Measurements from ENCODE around the gene NUDT16L1.
"Not testable (repeated sequence)": the region's sequence is repeated elsewhere in the genome, so short reads cannot be mapped to it uniquely, and the experiment has no call there.

The NUDT16L1 gene

DNA sequence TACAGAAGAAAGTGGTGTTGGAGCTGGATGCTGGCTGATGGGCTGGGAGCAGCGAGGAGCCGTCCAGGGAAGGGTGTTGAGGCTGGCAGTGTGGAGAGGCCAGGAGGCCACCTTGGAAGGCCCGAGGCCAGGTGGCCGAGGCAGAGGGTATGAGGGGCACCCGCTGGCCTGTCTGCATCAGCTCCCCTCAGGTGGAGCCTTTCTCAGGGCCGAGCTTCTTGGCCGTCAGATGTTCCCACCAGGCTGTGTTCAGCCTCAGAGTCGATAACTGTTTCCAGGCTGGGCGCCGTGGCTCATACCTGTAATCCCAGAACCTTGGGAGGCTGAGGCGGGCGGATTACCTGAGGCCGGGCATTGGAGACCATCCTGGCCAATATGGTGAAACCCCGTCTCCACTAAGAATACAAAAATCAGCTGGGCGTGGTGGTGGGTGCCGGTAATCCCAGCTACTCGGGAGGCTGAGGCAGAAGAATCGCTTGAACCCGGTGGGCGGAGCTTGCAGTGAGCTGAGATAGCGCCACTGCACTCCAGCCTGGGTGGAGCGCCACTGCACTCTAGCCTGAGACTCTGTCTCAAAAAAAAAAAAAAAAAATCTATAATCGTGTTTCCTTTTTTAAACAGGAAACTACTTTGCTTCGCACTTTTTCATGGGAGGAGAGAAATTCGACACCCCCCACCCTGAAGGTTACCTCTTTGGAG is 43.5 kb upstream of the NUDT16L1 start:
- Histone ChIP-seq H2BK5ac (ENCODE audit: low read length) (no peak overlapping the region), H2BK15ac (ENCODE audit: low read length) (no peak overlapping the region), H4K8ac (ENCODE audit: low read depth, low read length) (no peak overlapping the region), H3K18ac (ENCODE audit: low read length) (no peak overlapping the region), H3K4me2 (ENCODE audit: insufficient read depth, low read length, poor library complexity, severe bottlenecking) (no peak overlapping the region), H4K91ac (ENCODE audit: low read depth, low read length, poor library complexity) (no peak overlapping the region), H3K23ac (ENCODE audit: low read depth, low read length, poor library complexity) (no peak overlapping the region), H3K27me3 (ENCODE audit: control insufficient read depth in 3 of 3, insufficient read depth in 3 of 3, low read depth in 1 of 3, low read length in 3 of 3) (no peaks in the 10 kb centered on the region), H2BK120ac (ENCODE audit: low read depth, low read length) (no peak overlapping the region), H3K4me3 (ENCODE audit: low read length in 2 of 2) (no peak overlapping the region), H3K36me3 (replicated peaks in 1 of 2; ENCODE audit: control insufficient read depth in 2 of 2, insufficient read depth in 2 of 2, low read length in 2 of 2) (peaks cover 17 to 69% of the 10 kb centered on the region in 2 donors), H3K14ac (ENCODE audit: low read length) (no peak overlapping the region), H2AK5ac (ENCODE audit: low read depth, low read length) (no peak overlapping the region), H3K9me3 (replicated peaks in 1 of 2; ENCODE audit: control insufficient read depth in 2 of 2, insufficient read depth in 1 of 2, low read depth in 1 of 2, low read length in 2 of 2) (peaks cover 5 to 14% of the 10 kb centered on the region in 2 donors), H2BK12ac (ENCODE audit: low read length) (no peak overlapping the region), H3K9ac (ENCODE audit: low read depth, low read length, poor library complexity) (no peak overlapping the region), H3K4me1 (ENCODE audit: control insufficient read depth in 2 of 2, insufficient read depth in 1 of 2, low read depth in 1 of 2, low read length in 2 of 2) (no peaks in the 10 kb centered on the region), H3K27ac (replicated peaks; ENCODE audit: low read length) (no peak overlapping the region), H3K79me1 (ENCODE audit: low read depth, low read length) (peaks cover 20% of the 10 kb centered on the region), H3K4ac (ENCODE audit: low read length) (no peak overlapping the region), H2AFZ (ENCODE audit: low read length) (no peak overlapping the region)
- no CpG with 5 or more reads among the region's 25 CpGs for WGBS, 2 donors (ENCODE audit: extremely low coverage in 2 of 2, insufficient read length in 2 of 2, insufficient replicate concordance in 1 of 2)
- no peak for DNase-seq (ENCODE audit: low spot score)

DNA sequence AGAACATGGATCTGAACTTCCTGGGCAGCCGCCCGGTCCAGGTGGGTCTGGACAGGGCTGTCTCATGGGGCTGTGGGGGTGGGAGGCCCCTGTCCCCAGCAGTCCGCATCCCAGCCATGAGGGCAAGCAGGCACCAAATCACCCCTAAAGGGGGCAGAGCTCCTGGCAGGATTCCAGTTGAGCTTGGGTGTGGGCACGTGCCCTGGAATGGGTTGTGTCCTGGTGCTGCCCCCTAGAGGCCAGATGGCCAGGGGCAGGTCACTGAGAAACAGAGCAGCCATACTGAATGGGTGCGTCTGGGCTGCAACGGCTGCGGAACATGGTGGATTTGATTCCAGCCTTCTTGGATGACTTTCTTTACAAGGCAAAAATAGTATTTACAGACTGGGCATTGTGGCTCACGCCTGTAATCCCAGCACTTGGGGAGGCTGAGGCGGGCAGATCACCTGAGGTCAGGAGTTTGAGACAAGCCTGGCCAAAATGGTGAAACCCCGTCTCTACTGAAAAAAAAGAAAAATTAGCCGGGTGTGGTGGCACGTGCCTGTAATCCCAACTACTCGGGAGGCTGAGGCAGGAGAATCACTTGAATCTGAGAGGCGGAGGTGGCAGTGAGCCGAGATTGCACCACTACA is 42.8 kb upstream of the NUDT16L1 start:
- H3K4ac ChIP-seq (ENCODE audit: low read length); H2BK5ac ChIP-seq (ENCODE audit: low read length); H4K8ac ChIP-seq (ENCODE audit: low read depth, low read length); H2BK120ac ChIP-seq (ENCODE audit: low read depth, low read length); H3K27me3 ChIP-seq (ENCODE audit: control insufficient read depth in 3 of 3, insufficient read depth in 3 of 3, low read depth in 1 of 3, low read length in 3 of 3); H2BK15ac ChIP-seq (ENCODE audit: low read length); H2AFZ ChIP-seq (ENCODE audit: low read length); H2AK5ac ChIP-seq (ENCODE audit: low read depth, low read length); H3K9ac ChIP-seq (ENCODE audit: low read depth, low read length, poor library complexity); H3K14ac ChIP-seq (ENCODE audit: low read length); H3K27ac ChIP-seq (replicated peaks; ENCODE audit: low read length); H3K23ac ChIP-seq (ENCODE audit: low read depth, low read length, poor library complexity); H3K4me2 ChIP-seq (ENCODE audit: insufficient read depth, low read length, poor library complexity, severe bottlenecking); H2BK12ac ChIP-seq (ENCODE audit: low read length); H3K4me1 ChIP-seq (ENCODE audit: control insufficient read depth in 2 of 2, insufficient read depth in 1 of 2, low read depth in 1 of 2, low read length in 2 of 2); DNase-seq (ENCODE audit: low spot score); H4K91ac ChIP-seq (ENCODE audit: low read depth, low read length, poor library complexity): not testable (repeated sequence)
- Histone ChIP-seq H3K79me1 (ENCODE audit: low read depth, low read length) (peaks cover 22% of the 10 kb centered on the region), H3K4me3 (ENCODE audit: low read length in 2 of 2) (peak overlapping the region in 1 of 2 donors; percentile 44), H3K36me3 (replicated peaks in 1 of 2; ENCODE audit: control insufficient read depth in 2 of 2, insufficient read depth in 2 of 2, low read length in 2 of 2) (peaks cover 18 to 72% of the 10 kb centered on the region in 2 donors), H3K18ac (ENCODE audit: low read length) (peak overlapping the region; percentile 57), H3K9me3 (replicated peaks in 1 of 2; ENCODE audit: control insufficient read depth in 2 of 2, insufficient read depth in 1 of 2, low read depth in 1 of 2, low read length in 2 of 2) (peaks cover 5 to 14% of the 10 kb centered on the region in 2 donors)
- WGBS, 2 donors (ENCODE audit: extremely low coverage in 2 of 2, insufficient read length in 2 of 2, insufficient replicate concordance in 1 of 2) = no CpG with 5 or more reads among the region's 15 CpGs

DNA sequence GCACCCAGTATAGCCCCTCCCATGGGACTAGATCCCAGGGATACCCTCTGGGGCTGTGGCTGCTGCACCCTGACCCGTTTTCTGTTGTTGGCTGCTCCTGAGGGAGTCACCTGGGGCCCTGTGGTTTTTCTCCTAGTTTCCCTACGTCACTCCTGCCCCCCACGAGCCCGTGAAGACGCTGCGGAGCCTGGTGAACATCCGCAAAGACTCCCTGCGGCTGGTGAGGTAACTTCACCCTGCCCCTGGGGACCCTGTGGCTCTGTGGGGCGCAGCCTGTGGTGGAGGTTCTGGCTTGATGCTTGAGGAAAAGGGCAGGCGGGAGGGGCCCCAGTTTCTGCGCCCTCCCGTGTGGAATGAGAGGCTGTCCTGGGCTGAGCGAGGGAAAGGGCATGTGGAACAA is 41.5 kb upstream of the NUDT16L1 start:
- Histone ChIP-seq H4K8ac (ENCODE audit: low read depth, low read length) (no peak overlapping the region), H2AK5ac (ENCODE audit: low read depth, low read length) (no peak overlapping the region), H3K36me3 (replicated peaks in 1 of 2; ENCODE audit: control insufficient read depth in 2 of 2, insufficient read depth in 2 of 2, low read length in 2 of 2) (peaks cover 20 to 75% of the 10 kb centered on the region in 2 donors), H2BK15ac (ENCODE audit: low read length) (no peak overlapping the region), H2BK12ac (ENCODE audit: low read length) (no peak overlapping the region), H2BK120ac (ENCODE audit: low read depth, low read length) (no peak overlapping the region), H3K18ac (ENCODE audit: low read length) (no peak overlapping the region), H3K4me2 (ENCODE audit: insufficient read depth, low read length, poor library complexity, severe bottlenecking) (no peak overlapping the region), H3K27ac (replicated peaks; ENCODE audit: low read length) (no peak overlapping the region), H3K14ac (ENCODE audit: low read length) (no peak overlapping the region), H3K4ac (ENCODE audit: low read length) (no peak overlapping the region), H3K4me3 (ENCODE audit: low read length in 2 of 2) (no peak overlapping the region), H3K9me3 (replicated peaks in 1 of 2; ENCODE audit: control insufficient read depth in 2 of 2, insufficient read depth in 1 of 2, low read depth in 1 of 2, low read length in 2 of 2) (peaks cover 0 to 12% of the 10 kb centered on the region in 2 donors), H3K23ac (ENCODE audit: low read depth, low read length, poor library complexity) (no peak overlapping the region), H3K9ac (ENCODE audit: low read depth, low read length, poor library complexity) (no peak overlapping the region), H2AFZ (ENCODE audit: low read length) (no peak overlapping the region), H3K79me1 (ENCODE audit: low read depth, low read length) (peaks cover 19% of the 10 kb centered on the region), H3K4me1 (ENCODE audit: control insufficient read depth in 2 of 2, insufficient read depth in 1 of 2, low read depth in 1 of 2, low read length in 2 of 2) (no peaks in the 10 kb centered on the region), H3K27me3 (ENCODE audit: control insufficient read depth in 3 of 3, insufficient read depth in 3 of 3, low read depth in 1 of 3, low read length in 3 of 3) (no peaks in the 10 kb centered on the region), H2BK5ac (ENCODE audit: low read length) (no peak overlapping the region), H4K91ac (ENCODE audit: low read depth, low read length, poor library complexity) (no peak overlapping the region)
- WGBS, 2 donors (ENCODE audit: extremely low coverage in 2 of 2, insufficient read length in 2 of 2, insufficient replicate concordance in 1 of 2) = no CpG with 5 or more reads among the region's 13 CpGs
- no peak for DNase-seq (ENCODE audit: low spot score)

GRCh38 chr16:4652561-4652960 is 40.8 kb upstream of the NUDT16L1 start:
- Histone ChIP-seq H4K8ac (ENCODE audit: low read depth, low read length) (no peak overlapping the region), H3K4me2 (ENCODE audit: insufficient read depth, low read length, poor library complexity, severe bottlenecking) (no peak overlapping the region), H2BK15ac (ENCODE audit: low read length) (no peak overlapping the region), H2BK5ac (ENCODE audit: low read length) (no peak overlapping the region), H2BK12ac (ENCODE audit: low read length) (no peak overlapping the region), H3K4me3 (ENCODE audit: low read length in 2 of 2) (no peak overlapping the region), H2AK5ac (ENCODE audit: low read depth, low read length) (no peak overlapping the region), H3K9ac (ENCODE audit: low read depth, low read length, poor library complexity) (no peak overlapping the region), H3K4me1 (ENCODE audit: control insufficient read depth in 2 of 2, insufficient read depth in 1 of 2, low read depth in 1 of 2, low read length in 2 of 2) (no peaks in the 10 kb centered on the region), H3K4ac (ENCODE audit: low read length) (no peak overlapping the region), H4K91ac (ENCODE audit: low read depth, low read length, poor library complexity) (no peak overlapping the region), H2BK120ac (ENCODE audit: low read depth, low read length) (no peak overlapping the region), H3K23ac (ENCODE audit: low read depth, low read length, poor library complexity) (peak overlapping the region; percentile 43), H3K18ac (ENCODE audit: low read length) (no peak overlapping the region), H3K36me3 (replicated peaks in 1 of 2; ENCODE audit: control insufficient read depth in 2 of 2, insufficient read depth in 2 of 2, low read length in 2 of 2) (peaks cover 23 to 75% of the 10 kb centered on the region in 2 donors), H3K27ac (replicated peaks; ENCODE audit: low read length) (no peak overlapping the region), H3K27me3 (ENCODE audit: control insufficient read depth in 3 of 3, insufficient read depth in 3 of 3, low read depth in 1 of 3, low read length in 3 of 3) (no peaks in the 10 kb centered on the region), H3K9me3 (replicated peaks in 1 of 2; ENCODE audit: control insufficient read depth in 2 of 2, insufficient read depth in 1 of 2, low read depth in 1 of 2, low read length in 2 of 2) (peaks cover 0 to 4% of the 10 kb centered on the region in 2 donors), H3K14ac (ENCODE audit: low read length) (no peak overlapping the region), H2AFZ (ENCODE audit: low read length) (no peak overlapping the region), H3K79me1 (ENCODE audit: low read depth, low read length) (peaks cover 15% of the 10 kb centered on the region)
- no CpG with 5 or more reads among the region's 25 CpGs for WGBS, 2 donors (ENCODE audit: extremely low coverage in 2 of 2, insufficient read length in 2 of 2, insufficient replicate concordance in 1 of 2)
- no peak for DNase-seq (ENCODE audit: low spot score)
